Lung (tissue), 12 donors: ENCODE data around the gene ZBTB42. TPM values are rescaled to one million over a fixed set of nuclear protein-coding genes. Genes with fewer than 3 reads are reported as not detected.

Source experiments
- ATAC-seq: fragments of 200-7000 bp; cut with Tn5 transposase; one replicate; pipeline ENCODE4 v1.9.1; 2020; ENCODE audit warnings: moderate number of reproducible peaks; ENCODE audit not compliant: insufficient read depth, low FRiP score
- DNase-seq, 3 donors: peaks; one replicate each; pipeline ENCODE4 v3.0.0-alpha.2; 2013 to 2017
- H3K27ac ChIP-seq, 2 donors: one replicate each; pipeline ENCODE4 v1.5.1; 2013; ENCODE audit warnings: mild to moderate bottlenecking in 2 of 2, moderate library complexity in 2 of 2, control low read depth in 1 of 2, inconsistent platforms in 1 of 2, low read depth in 1 of 2, low read length in 1 of 2
- H3K27me3 ChIP-seq, 3 donors: one replicate each; pipeline ENCODE4 v1.5.1; 2013; ENCODE audit warnings: low read length in 2 of 3; ENCODE audit not compliant: control insufficient read depth in 3 of 3, insufficient read depth in 3 of 3
- H3K36me3 ChIP-seq, 4 donors: one replicate each; pipeline ENCODE4 v1.5.1; 2013; ENCODE audit warnings: low read length in 4 of 4, mild to moderate bottlenecking in 1 of 4, moderate library complexity in 1 of 4; ENCODE audit not compliant: control insufficient read depth in 4 of 4, insufficient read depth in 4 of 4
- H3K4me1 ChIP-seq, 5 donors: one replicate each; pipeline ENCODE4 v1.5.1; 2013; ENCODE audit warnings: low read length in 5 of 5, mild to moderate bottlenecking in 2 of 5, moderate library complexity in 1 of 5; ENCODE audit not compliant: control insufficient read depth in 5 of 5, insufficient read depth in 5 of 5
- H3K4me3 ChIP-seq: one replicate; pipeline ENCODE4 v1.5.1; 2013; ENCODE audit warnings: mild to moderate bottlenecking, control low read depth, moderate library complexity
- H3K9ac ChIP-seq, 2 donors: one replicate each; pipeline ENCODE4 v1.5.1; 2013; ENCODE audit warnings: low read length in 2 of 2, control low read depth in 1 of 2; ENCODE audit not compliant: insufficient read depth in 1 of 2
- H3K9me3 ChIP-seq, 4 donors: one replicate each; pipeline ENCODE4 v1.5.1; 2013; ENCODE audit warnings: low read length in 3 of 4, mild to moderate bottlenecking in 1 of 4, moderate library complexity in 1 of 4; ENCODE audit not compliant: control insufficient read depth in 4 of 4, insufficient read depth in 3 of 4
- CTCF ChIP-seq: IDR thresholded peaks from 2 replicates; pipeline ENCODE4 v1.5.1; 2012; ENCODE audit warnings: mild to moderate bottlenecking; ENCODE audit errors: control extremely low read depth, extremely low read depth
- WGBS, 2 donors: extraction: QIAGEN DNeasy Blood & Tissue Kit; methylation state at CpG; one replicate each; pipeline ENCODE4 v1.1.7; 2013; 5-methylcytosine and 5-hydroxymethylcytosine counted together
- polyA plus RNA-seq, 2 donors: library from polyadenylated mRNA; stranded (reverse); fragments of 200-250 nt; gene quantifications; one replicate each; pipeline ENCODE4 v1.2.1, GENCODE V29; 2013
- total RNA-seq, 2 donors: library from RNA; depleted of rRNA in 1 of 2; stranded (reverse); fragments of >200 nt in 1 of 2; gene quantifications; one replicate each; pipeline ENCODE4 v1.2.1, GENCODE V29; 2014 to 2021
- donor health status: control.
- donor health status: control.
- donor health status: Bipolar disorder and iron deficiency.
- donor health status: healthy.
- donor health status: DM: yes; HTN: yes; CAD: no.

The ZBTB42 gene
- total and polyA plus RNA-seq, 4 donors: 10.2 to 18.6 (median 11.7) TPM

- Histone ChIP-seq H3K4me3 (no peak overlapping the region), H3K9ac (no peak overlapping the region), H3K27ac (peak overlapping the region in 1 of 2 donors; percentile 38), H3K27me3 (no peaks in the 10 kb centered on the region), H3K4me1 (peaks cover 0 to 6% (median 5%) of the 10 kb centered on the region in 5 donors), H3K9me3 (peaks cover 0 to 7% (median 3%) of the 10 kb centered on the region in 4 donors), H3K36me3 (peaks cover 6 to 23% (median 15%) of the 10 kb centered on the region in 4 donors)
- ATAC-seq (no peak), DNase-seq (no peak)
- 79 to 87% methylated on average over 5 of the region's 5 CpGs for WGBS, 2 donors
- no peak for TF ChIP-seq CTCF
Measured at GRCh38 chr14:104767634-104767918, 33.3 kb upstream of the ZBTB42 start.

- TF ChIP-seq CTCF: peak; percentile 98
- Histone ChIP-seq H3K4me3 (no peak overlapping the region), H3K9me3 (peaks cover 0 to 7% (median 3%) of the 10 kb centered on the region in 4 donors), H3K4me1 (peaks cover 0 to 6% (median 5%) of the 10 kb centered on the region in 5 donors), H3K9ac (no peak overlapping the region), H3K27ac (peak overlapping the region in 1 of 2 donors; percentile 43), H3K36me3 (peaks cover 8 to 34% (median 20%) of the 10 kb centered on the region in 4 donors), H3K27me3 (no peaks in the 10 kb centered on the region)
- WGBS, 2 donors: 15 to 16% methylated on average over 24 to 25 of the region's 25 CpGs
- DNase-seq (peak; percentile 87 to 94 (median 90)), ATAC-seq (peak; percentile 88)
Measured at GRCh38 chr14:104768437-104769323, 32.2 kb upstream of the ZBTB42 start.

DNA sequence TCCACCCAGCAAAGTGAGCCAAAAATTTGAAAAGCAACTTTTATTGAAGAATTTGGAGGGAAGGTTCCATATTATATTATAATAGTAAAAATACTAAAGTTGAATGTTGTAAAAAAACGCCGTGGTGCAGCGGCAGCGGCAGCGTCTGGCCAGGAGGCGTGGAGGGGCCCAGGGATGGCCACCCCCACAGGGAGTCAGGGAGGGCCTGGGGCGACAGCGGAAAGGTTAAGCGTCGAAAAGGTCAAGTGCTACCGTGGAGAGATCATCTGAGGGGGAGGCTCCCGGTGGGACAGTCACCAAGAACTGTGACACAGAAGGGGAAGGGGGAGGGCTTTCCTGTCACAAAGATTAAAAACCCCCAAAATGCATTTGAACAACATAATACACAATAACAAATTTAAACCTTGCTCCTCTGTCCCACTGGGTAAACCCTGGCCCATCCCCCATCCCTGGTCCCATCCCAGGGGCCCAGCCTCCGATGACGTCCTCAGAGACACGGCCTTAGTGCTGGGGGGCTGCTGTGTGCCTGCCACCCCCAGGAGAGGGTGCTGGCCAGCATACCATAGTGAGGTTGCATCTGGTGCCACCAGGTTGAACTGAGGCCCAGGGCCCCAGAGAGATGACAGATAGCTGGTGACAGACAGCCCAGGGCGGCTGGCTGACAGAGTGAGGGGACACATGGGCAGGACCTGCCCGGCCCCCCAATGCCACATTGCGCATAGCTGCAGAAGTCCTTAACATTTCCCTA is 31.4 kb upstream of the ZBTB42 start:
- ATAC-seq (no peak), DNase-seq (no peak)
- H3K9ac ChIP-seq: no peak overlapping the region
- no peak overlapping the region for H3K27ac ChIP-seq
- peaks cover 0 to 11% (median 5%) of the 10 kb centered on the region in 5 donors for H3K4me1 ChIP-seq
- no peak overlapping the region for H3K4me3 ChIP-seq
- WGBS, 2 donors: 82 to 87% methylated on average over 18 of the region's 18 CpGs
- H3K9me3 ChIP-seq: peaks cover 0 to 7% (median 3%) of the 10 kb centered on the region in 4 donors
- TF ChIP-seq CTCF: no peak
- peaks cover 8 to 41% (median 20%) of the 10 kb centered on the region in 4 donors for H3K36me3 ChIP-seq
- H3K27me3 ChIP-seq: no peaks in the 10 kb centered on the region
